ENCODE results near the gene RPS15.

GRCh38 chr19:1474011-1474764 is 36.0 kb downstream of the RPS15 start:
- TF ChIP-seq FOXP2 (optimal IDR thresholded peaks at IDR 0.05; ENCODE audit: control extremely low read depth, extremely low read length, insufficient read depth) (no peak), EZH2 (IDR thresholded peaks at IDR 0.05) (no peak)

Data from SK-N-MC (cell line).